ENCODE measurements around the gene SLC10A3. TPM values are rescaled to one million over a fixed set of nuclear protein-coding genes. Genes with fewer than 3 reads are reported as not detected.

Gene SLC10A3, protein sequence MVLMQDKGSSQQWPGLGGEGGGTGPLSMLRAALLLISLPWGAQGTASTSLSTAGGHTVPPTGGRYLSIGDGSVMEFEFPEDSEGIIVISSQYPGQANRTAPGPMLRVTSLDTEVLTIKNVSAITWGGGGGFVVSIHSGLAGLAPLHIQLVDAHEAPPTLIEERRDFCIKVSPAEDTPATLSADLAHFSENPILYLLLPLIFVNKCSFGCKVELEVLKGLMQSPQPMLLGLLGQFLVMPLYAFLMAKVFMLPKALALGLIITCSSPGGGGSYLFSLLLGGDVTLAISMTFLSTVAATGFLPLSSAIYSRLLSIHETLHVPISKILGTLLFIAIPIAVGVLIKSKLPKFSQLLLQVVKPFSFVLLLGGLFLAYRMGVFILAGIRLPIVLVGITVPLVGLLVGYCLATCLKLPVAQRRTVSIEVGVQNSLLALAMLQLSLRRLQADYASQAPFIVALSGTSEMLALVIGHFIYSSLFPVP
- polyA plus RNA-seq (ENCODE audit: insufficient read length in 10 of 10), result 10 to 100 TPM in 8 of 10 donors, 1 to 10 TPM in 2; 9.1 to 17.4 (median 12.2) TPM
- long read RNA-seq, donor 1, transcript SLC10A3-201 (2 exons, 2,161 nt), result major isoform, 5 of 5 reads
- long read RNA-seq, donor 1, partial matches to known transcripts, result 0 of 5 reads
- long read RNA-seq, donor 1, other reads (novel, unspliced or antisense), result 0 of 5 reads
- long read RNA-seq, donor 2, transcript SLC10A3-201 (2 exons, 2,161 nt), result major isoform, 5 of 6 reads
- long read RNA-seq, donor 2, partial matches to known transcripts, result 0 of 6 reads
- long read RNA-seq, donor 2, other reads (novel, unspliced or antisense), result 0 of 6 reads
- long read RNA-seq, donor 3, result 0 reads
- long read RNA-seq, donor 4, partial matches to known transcripts, result 0 of 1 reads
- long read RNA-seq, donor 4, other reads (novel, unspliced or antisense), result 0 of 1 reads
- long read RNA-seq, donor 5, partial matches to known transcripts, result 0 of 4 reads
- long read RNA-seq, donor 5, other reads (novel, unspliced or antisense), result 0 of 4 reads
- long read RNA-seq, donor 6, partial matches to known transcripts, result 0 of 4 reads
- long read RNA-seq, donor 6, other reads (novel, unspliced or antisense), result 0 of 4 reads
- long read RNA-seq, donor 7, transcript SLC10A3-201 (2 exons, 2,161 nt), result major isoform, 9 of 10 reads
- long read RNA-seq, donor 7, partial matches to known transcripts, result 0 of 10 reads
- long read RNA-seq, donor 7, other reads (novel, unspliced or antisense), result 0 of 10 reads
- long read RNA-seq, donor 8, result 0 reads
- long read RNA-seq, donor 9, result 0 reads

DNA sequence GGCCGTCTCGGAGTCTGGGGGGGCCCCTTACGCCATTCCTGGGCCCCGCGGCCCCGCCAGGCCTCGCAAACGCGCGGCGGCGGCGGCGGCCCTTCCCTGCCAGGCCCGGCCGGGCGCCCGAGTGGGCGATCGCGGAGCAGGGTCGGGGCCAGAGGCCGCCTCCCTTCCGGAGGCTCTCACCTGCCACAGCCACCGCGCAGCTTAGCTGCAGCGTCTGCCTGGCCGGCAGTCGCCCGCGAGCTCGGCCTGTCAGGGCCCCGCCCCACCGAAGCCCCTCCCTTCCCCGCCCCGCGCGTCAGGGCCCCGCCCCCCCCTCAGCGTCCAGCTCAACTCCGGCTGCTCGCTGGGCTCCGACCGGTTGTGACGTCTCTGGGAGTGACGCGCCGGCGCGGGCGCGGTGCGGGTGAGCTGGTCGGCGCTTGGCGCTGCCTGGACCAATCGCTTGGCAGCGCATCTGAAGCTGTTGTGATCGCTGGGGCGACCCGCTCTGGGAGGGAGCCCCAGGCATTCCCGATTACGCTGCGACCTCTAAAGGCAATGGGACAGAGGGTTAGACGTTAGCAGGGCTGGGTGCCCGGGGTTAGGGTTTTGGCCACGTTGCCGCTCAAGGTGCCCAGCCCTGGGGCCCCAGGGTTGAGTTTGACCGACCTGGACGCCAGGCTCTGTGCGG, at the start of gene SLC10A3:
TSS of gene SLC10A3 (minus strand) at position 216 of the 670 bp plus-strand sequence. CDS start 1,689 bp downstream, outside the sequence.
- DNase-seq, result peak; percentile 91 to 94 (median 92)

DNA sequence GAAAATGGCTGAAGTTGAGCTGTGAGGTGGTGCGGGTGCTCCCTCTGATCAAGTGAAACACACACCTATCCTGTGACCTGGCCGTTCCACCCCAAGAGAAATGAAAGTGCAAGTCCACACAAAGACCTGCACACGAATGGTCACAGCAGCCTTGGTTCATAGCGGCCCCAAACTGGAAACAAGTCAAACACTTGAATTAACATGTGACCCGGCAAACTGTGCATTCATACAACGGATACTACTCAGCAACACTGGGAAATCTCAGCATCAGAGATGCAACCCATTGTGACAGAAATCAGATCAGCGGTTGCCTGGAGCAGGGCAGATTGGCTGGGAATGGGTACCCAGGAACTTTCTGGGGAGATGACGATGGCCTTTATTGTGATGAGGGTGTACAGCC, 48.6 kb upstream of the SLC10A3 start:
- no peak for DNase-seq

DNA sequence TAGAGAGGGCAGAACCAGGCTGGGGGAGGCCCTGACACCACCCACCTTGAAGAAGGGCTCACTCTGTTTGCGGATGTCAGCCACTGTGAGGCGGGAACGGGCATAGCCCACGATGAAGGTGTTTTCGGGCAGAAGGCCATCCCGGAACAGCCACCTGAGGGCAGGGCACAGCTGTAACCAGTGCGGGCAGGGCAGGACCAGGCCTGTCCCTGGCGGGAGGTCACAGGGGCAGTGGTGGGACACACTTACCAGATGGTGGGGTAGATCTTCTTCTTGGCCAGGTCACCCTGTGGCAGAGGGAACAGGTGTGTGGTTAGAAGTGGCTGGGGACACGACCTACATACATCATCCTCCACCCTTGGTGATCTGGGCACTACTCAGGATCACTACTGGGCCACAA, 45.5 kb upstream of the SLC10A3 start:
- no peak for DNase-seq

DNA sequence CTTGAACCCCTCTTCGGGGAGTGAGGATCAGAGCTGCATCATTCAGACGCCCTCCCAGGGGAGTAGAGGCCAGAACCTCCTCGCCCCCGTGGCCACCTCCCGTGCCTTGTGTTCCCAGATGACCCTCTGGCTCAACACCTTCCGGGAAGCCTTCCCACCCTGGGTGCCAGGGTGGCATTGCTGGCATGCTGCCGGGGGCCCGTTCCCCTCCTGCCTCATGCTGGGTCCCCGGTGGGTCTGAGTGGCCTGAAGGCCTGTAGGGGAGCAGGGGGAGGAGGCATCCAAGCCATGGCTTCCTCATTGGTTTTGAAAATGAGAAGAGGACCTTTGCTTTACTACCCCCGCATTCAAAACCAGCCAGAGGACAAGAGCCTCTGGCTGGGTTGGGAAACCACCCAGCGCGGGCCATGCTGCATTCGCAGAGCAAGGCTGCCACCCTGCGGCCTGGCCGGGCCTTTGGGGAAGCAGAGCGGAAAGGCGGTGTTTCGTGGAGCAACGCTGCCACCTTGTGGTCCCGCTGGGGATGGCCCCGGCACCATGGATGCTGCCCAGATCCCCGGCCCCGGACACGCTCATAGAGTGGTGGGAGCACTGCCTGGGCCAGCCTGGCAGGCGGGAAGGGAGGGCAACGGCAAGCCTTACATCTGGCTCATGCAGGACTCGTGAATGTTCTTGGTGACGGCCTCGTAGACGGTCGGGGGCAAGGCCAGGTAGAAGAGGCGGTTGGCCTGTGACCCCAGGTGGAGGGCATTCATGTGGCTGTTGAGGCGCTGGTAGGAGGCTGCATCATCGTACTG, 44.3 kb upstream of the SLC10A3 start:
- DNase-seq, result peak; percentile 70 to 90 (median 89)

DNA sequence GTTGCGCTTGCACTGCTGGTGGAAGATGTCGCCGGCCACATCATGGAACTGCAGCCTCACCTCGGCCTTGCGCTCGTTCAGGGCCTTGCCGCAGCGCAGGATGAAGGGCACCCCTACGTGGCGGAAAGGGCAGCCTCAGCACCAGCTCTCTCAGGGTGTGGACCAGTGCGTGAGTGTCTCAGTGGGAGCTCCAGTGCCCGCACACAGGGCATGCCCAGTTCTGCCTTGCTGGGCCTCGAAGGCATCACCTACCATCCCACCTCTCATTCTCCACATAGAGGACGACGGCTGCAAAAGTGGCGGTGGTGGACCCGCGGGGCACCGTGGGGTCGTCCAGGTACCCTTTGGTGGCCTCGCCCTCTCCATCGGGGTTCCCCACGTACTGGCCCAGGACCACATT, 42.3 kb upstream of the SLC10A3 start:
- no peak for DNase-seq

DNA sequence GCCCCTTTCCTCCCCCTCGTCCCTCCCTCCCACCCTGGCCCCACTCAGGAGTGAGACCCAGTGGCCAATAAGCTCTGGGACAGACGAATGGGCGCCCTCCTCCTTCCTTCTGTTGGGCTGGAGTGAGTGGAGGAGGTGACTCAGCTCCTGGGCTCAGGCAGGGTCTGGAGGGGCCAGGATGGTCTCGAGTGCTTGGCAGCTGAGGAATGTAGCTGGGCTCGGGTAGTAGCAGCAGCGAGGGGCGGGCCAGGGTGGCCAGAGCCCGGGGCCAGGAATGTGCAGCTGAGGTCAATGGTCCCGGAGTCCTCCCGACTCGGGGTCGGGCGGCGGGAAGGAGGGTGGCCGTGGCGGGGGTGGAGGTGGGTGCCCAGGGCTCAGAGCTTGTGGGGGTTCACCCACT, 41.2 kb upstream of the SLC10A3 start:
- DNase-seq, result no peak

DNA sequence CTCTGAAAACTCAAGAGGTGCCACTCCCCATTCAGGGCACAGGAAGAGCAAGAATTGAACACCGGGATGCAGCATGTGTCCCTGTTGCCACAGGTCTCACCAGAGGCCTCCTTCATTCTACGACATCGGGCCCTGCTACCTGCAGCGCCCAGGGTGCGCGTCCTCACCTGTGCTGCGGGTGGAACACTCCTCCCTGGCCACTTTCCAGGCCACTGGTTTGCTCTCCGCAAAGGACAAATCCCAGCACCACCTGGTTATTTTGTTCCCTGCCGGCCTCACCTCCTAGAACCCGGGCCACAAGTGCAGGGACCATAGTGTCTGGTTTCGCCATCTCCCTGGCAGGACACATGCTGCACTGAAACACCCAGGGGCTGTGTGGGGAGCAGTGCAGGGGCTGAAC, 39.9 kb upstream of the SLC10A3 start:
- no peak for DNase-seq

DNA sequence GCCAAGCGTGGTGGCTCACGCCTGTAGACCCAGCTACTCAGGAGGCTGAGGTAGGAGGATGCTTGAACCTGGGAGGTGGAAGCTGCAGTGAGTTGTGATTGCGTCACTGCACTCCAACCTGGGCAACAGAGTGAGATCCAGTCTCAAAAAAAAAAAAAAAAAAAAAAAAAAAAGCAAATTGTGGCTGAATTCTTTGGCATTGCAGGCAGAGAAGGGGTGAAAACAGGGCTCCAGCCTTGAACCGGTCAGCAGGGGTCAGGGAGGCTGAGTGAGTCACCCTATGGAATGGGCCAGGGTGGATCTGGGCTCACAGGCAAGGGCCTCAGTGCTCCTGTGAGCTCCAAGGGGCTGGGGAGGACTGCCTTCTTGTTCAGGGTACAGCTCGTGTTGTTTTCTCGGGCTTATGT, 38.8 kb upstream of the SLC10A3 start:
- DNase-seq, result no peak

DNA sequence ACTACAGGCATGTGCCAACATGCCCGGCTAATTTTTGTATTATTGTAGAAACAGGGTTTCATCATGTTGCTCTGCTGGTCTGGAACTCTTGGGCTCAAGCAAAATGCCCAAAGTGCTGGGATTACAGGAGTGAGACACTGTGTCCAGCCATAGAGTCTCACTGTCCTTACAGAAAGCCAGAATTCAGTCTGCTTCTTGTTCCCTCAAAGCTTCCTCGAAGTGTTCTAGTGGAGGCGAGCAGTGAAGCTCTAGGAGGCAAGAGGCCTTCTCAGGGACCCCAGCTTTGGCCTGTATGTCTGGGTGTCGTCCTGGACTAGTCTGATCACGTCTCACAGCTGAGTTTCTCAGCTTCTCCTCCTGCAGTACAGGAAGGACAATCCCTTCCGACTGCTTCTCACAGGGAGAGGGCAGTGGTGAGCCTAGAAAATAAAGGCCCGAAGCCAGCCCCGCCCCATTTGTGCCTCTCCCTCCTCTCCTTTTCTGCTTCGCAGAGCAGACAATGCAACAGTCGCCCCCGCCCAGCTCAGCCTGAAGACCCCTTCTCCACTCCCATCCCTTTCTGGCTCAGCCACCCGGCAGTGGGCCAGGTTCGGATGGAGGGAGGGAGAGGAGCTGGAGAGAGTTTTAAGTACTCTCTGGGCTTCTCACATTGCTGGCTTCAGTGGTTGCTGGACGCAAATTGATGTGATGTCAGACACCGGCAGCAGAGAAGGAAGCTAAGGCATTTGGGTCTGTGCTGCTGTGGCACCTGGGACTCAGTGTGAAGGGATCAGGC, 36.7 kb upstream of the SLC10A3 start:
- DNase-seq, result peak; percentile 75 to 95 (median 88)

DNA sequence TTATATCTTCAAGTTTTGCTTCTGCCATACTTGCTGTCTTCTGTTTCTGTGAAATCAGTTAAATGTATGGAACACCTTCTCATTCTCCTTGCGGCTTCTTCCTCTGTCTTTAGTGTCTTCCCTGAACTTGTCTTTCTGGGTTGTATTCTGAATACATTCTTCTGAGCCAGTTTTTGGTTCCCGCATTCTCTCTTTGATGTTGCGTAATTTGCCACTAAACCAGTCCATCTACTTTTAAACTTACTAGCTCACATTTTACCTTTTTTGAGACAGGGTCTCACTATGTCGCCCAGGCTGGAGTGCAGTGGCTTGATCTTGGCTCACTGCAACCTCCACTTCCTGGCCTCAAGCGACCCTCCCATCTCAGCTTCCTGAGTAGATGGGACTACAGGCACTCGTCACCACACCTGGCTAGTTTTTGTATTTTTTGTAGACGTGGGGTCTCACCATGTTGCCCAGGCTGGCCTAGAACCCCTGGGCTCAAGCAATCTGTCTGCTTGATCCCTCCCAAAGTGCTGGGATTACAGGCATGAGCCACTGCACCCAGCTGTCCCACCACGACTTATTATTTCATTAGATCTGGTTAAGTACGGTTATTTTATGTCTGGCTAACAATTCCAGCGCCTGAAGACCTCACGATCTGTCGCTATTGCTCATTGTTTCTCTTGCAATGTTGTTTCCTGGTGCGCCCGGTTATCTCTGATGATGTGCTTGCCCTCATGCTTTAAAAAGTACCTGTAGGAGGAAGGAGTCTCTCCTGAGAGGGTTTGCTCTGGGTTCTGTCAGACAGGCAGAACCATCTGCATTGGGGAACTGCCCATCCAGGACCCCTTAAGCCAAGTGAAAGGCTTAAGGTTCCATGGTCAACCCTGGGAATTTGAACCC, 35.4 kb upstream of the SLC10A3 start:
- no peak for DNase-seq

DNA sequence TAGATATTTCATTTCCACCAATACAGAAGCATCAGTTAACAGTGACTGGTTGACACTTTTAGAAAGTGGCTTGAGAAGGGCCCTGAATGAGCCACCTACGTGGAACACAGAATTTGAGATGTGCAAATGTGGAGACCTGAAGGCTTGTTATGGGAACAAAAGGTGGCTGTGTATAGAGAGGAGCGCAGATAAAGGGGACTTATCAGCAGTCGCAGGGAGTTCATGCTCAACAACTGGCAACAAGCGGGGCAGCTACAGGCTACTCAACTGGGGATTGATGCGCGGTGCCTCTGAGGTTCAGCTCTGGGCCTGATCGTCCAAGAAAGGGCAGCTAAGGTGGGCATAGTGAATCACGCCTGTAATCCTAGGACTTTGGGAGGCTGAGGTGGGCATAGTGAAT, 29.0 kb upstream of the SLC10A3 start:
- no peak for DNase-seq

DNA sequence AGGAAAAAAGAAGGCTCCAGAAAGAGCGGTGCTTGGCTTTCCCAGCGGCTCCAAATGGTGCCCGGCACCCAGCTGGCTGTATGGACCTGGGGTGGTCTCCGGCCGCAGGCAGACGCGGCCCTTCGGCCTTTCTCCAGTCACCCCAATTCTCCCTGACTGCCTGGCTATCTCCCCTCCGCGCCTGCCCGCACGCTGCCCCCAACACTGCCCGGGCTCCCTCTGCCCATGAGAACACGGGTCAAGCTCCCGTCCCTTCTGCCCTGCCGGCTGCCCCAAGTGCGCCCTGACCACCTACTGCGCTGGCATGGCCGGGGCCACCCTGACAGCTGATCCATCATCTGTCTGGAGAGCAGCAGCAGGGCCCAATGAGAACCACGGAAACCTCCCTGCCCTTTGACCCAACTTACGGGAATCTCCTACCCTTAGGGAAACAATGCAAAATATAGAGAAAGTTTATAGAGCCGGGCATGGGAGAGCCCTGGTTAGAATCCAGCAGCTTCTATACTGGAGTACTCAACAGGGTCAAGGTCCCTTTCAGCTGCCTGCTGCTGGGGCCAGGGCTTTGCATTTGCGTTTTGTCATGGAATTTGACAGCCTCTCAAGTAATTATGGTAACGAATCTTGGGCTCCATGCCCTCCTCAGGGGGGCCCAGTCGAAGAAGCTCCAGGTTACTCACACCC, 26.8 kb upstream of the SLC10A3 start:
- DNase-seq, result no peak

DNA sequence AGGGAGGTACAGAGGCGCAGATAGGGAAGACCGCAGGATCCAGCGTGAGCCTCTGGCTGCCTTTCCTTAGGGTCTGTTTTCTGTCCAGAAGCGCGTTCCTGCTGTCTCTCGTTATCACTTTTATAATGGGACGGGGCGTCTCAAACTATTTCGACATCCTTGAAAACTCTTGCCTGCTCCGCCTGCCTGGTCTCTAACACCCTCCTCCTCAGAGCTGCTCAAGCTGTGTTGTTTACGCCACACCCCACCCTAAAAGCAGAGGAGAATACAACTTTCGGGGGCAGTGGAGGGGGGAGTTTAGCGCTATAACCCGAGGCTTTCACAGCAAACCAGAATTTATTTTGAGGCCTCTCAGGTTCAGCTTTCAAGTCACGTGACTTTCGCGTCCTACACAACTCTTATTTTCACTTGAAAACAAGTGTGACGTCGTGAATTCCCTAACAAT, 26.2 kb upstream of the SLC10A3 start:
- DNase-seq, result peak; percentile 45 to 80 (median 57)

DNA sequence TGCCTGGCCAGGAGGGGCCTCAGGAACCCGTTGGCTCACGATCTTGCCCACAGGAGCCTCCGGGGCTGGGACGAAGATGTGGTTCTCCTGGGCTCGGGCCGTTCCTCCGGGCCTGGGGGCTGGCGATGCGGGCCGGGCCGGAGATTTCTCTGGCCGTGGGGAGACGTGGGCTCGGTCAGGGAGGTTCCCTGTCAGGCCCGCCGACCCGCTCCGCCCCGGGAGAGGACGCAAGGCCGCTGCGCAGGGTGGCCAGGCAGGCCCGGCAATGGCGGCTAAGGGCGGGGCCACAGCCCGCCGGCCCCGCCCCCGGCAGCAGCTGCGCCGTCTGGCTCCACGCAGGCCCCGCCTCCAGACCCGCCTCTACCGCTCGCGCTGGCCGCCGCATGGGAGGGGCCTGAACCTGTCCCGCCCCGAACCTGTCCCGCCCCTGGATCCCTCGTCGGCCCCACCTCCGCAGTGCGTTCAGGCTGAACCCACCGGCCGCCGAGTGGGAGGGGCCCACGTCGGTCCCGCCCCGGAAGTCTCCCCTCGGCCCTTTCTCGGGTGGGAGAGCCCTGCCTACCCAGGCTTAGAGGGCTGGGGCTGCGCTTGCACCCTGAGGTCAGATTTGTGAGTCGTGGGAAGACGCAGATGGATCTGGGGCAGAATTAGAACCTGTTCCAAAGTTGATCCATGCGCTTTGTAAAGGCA, 25.7 kb upstream of the SLC10A3 start, which contains the start of gene FAM3A:
TSS of gene FAM3A (minus strand) at position 267 of the 690 bp plus-strand sequence. CDS start 460 bp downstream, outside the sequence.
- DNase-seq, result peak; percentile 86 to 94 (median 90)

DNA sequence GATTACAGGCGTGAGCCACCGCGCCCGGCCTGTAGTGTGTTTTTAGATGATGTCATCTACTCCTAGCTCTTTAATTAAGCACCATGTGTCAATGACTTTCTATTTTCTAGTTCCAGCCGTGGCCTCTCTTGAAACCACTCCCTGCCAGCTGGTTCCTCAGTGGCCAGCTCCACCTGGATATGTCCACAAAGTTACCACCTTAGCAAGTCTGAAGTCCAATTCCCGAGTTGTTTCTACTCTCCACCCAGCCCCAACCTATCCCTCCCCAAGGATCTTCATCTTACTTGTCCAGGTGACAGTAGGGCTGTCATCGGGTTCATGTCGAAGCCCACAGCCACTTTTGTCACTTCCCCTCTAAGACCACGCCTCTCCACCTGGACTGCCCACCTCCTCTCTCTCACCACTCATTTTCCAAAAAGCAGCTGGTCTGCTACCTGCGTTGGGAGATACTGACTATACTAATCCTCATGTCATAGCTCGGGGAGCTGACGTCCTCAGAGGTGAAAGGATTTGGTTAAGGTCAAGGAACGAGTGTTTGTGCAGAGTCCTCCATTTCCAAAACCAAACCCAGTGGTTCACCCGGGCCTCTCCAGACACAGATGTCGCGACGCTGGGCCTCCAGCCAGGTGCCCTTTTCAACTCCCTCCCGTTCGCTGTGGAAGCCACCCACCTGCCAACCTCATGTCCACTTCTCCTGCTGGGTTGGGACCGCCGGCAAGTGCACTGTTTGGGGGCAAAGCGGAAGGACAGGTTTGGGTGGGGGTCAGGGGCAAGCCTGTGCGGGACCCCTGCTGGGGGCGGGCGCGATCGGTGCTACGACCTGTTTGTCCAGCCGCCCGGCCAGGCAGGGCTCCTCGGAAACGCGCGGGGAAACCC, 24.9 kb upstream of the SLC10A3 start:
- peak in 1 of 3 donors; percentile 63 for DNase-seq

DNA sequence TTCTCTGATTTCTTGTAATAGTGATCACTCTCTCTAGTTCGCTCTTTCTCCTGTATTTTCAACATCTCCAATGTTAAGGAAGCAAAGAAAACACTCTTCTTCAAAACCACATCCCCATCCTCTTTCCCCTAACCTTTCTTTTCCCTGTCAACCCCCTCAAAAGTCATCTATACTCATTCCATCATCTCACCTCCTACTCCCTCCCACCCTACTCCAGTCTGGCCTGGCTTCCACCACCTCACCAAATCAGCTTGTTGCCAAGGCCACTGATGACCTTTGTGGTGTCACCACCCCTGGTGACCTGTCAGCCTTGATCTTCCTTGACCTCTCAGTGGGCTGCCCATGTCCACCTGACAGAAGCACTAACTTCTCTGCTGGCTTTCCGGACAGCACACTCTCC, 23.3 kb upstream of the SLC10A3 start:
- DNase-seq, result no peak
